ENCODE results near the gene DPH7.
"Not testable (repeated sequence)": the region's sequence is repeated elsewhere in the genome, so short reads cannot be mapped to it uniquely, and the experiment has no call there.

- TF ChIP-seq CTCF, POLR2A (IDR thresholded peaks at IDR 0.05): not testable (repeated sequence)
Measured at GRCh38 chr9:137536594-137537131, 42.1 kb downstream of the DPH7 start.

Data from tibial nerve (tissue), 3 donors.